ENCODE measurements around the gene PDLIM5.
"Not testable (repeated sequence)": the region's sequence is repeated elsewhere in the genome, so short reads cannot be mapped to it uniquely, and the experiment has no call there.

Gene PDLIM5

DNA sequence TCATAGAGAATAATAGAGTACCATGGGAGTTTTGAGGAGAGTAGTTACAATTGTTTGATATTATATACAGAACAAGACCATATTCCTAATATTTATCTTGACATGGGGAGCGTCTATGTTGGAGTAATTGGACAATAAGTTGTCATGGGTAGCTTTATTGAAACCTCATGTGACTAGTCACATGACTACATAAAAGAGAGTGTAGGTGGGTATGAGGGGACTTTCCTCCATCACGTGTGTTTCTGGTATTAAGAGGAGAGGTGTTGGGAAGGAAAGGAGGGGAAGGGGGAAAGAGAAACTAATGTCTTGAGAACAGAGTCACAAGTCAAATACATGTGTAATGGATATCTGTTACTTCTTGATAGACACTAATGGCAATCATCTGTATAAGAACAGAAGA is 33.1 kb downstream of the PDLIM5 start:
- peak overlapping the region; percentile 90 for H3K27ac ChIP-seq
- DNase-seq (ENCODE audit: low read depth, low spot score), result no peak

- peak overlapping the region; percentile 90 for H3K27ac ChIP-seq
- no peak for DNase-seq (ENCODE audit: low read depth, low spot score)
Observed at GRCh38 chr4:94486372-94486801, 34.6 kb downstream of the PDLIM5 start.

- peak overlapping the region; percentile 90 for H3K27ac ChIP-seq
- peak; percentile 88 for DNase-seq (ENCODE audit: low read depth, low spot score)
Observed at GRCh38 chr4:94488670-94489069, 36.9 kb downstream of the PDLIM5 start.

DNA sequence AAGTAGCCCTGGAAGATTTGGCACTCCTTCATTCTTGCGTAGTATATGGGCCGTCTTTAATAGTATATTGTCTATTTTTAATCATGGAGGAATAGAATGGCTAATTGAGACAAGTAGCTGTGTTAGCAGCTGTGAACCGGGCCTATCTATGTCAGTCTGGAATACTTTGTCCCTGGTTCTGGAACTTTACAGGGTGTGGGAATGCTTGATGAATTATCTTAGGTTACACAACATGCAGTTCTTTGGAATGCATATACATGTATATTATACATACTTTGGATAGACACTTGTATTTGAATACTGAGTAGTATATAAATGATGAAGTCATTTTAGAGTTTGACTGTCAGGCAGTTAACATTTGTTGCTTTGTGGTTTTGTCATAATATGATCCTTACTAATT is 37.4 kb downstream of the PDLIM5 start:
- DNase-seq (ENCODE audit: low read depth, low spot score), result no peak
- peak overlapping the region; percentile 90 for H3K27ac ChIP-seq

DNA sequence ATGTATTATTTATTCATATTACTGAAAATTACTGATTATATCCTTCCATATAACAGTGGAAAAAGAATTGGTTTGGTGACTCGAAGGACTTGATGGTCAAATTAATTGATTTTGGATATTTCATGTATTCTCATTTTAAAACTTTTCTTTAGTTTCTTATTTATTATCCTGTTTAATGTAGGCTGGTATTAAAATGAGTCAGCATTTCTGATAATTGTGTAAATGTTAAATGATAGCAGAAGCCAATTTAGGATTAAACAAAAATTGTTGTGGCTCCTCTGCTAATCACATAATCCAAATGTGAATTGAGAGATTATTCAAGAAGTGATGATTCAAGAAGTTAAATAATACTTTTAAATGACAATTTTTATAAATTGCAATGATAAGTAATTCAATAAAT is 38.7 kb downstream of the PDLIM5 start:
- H3K27ac ChIP-seq, result peak overlapping the region; percentile 90
- DNase-seq (ENCODE audit: low read depth, low spot score), result no peak

- no peak for DNase-seq (ENCODE audit: low read depth, low spot score)
- H3K27ac ChIP-seq, result peak overlapping the region; percentile 90
Observed at GRCh38 chr4:94491322-94491721, 39.6 kb downstream of the PDLIM5 start.

DNA sequence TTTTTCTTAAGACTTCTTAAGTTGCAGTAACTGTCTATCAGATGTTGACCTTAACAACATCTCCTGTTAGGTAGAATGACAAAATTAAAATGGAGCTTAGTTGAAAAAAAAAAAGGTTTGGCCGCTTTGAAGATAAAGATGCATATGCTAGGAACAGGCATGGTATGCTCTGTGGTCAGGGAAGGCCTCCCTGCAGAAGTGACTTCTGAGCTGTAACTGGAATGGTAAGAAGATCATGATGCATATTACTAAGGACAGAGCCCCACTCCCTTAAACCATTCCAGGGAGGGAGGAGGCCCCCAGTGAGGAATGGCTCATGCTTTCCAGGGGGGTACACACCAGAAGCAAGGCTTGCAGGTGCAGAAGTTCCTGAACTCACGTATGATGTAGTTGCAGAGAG is 43.7 kb downstream of the PDLIM5 start:
- H3K27ac ChIP-seq, result no peak overlapping the region
- no peak for DNase-seq (ENCODE audit: low read depth, low spot score)

DNA sequence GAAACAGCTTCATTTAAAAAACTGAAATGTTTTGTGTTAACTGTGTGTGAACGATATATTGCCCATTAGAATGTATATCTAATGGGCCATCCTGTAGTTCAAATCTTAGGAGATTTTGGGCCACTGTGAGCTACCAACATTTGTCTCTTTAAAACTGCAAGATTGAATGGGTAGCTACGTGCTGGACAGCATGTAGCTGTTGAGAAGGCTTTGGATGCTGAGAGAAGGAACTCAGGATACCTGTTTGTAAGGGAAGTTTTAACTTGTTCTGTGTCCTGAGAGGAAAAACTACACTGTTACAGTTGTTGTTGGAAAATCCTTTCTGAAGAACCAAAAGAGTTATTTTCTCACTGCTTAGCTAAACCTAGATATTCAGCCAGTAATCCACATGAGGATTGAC is 45.9 kb downstream of the PDLIM5 start:
- no peak for DNase-seq (ENCODE audit: low read depth, low spot score)
- H3K27ac ChIP-seq, result peak overlapping the region; percentile 23

DNA sequence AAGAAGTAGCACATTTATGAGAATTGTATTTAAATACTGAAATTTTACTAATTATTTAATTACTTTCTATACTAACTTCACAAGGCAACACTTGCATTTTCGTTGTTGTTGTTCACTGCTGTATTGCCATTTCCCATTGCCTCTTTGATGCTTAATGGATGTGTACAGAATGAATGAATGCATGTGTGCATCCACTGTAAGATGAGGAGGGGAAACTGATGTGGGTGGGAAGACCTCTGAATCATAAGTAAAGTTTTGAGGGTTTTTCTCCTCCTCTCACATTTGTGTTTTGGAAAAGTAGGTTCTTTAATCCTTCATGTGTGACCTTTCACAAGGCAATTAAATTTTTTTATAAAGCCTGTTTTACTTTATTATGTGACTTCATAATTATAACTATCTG is 46.8 kb downstream of the PDLIM5 start:
- H3K27ac ChIP-seq, result peak overlapping the region; percentile 23
- DNase-seq (ENCODE audit: low read depth, low spot score), result no peak

DNA sequence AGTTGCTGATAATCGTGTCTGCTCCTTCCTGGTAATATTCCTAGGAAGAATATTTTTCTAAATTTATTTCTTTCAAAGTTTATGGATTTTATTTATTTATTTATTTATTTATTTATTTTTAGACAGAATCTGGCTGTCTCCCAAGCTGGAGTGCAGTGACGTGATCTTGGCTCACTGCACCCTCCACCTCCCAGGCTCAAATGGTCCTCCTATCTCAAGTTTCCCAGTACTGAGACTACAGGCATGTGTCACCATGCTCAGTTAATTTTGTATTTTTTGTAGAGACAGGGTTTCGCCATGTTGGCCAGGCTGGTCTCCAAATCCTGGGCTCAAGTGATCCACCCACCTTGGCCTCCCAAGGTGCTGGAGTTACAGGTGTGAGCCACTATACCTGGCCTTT is 48.9 kb downstream of the PDLIM5 start:
- no peak overlapping the region for H3K27ac ChIP-seq

GRCh38 chr4:94504545-94504944 is 52.8 kb downstream of the PDLIM5 start:
- no peak for DNase-seq (ENCODE audit: low read depth, low spot score)
- no peak overlapping the region for H3K27ac ChIP-seq

More for the DNA sequence above, 48.9 kb downstream of the PDLIM5 start:
- no peak for DNase-seq (ENCODE audit: low read depth, low spot score)

GRCh38 chr4:94506822-94507221 is 55.1 kb downstream of the PDLIM5 start:
- DNase-seq (ENCODE audit: low read depth, low spot score), result no peak
- peak overlapping the region; percentile 51 for H3K27ac ChIP-seq

DNA sequence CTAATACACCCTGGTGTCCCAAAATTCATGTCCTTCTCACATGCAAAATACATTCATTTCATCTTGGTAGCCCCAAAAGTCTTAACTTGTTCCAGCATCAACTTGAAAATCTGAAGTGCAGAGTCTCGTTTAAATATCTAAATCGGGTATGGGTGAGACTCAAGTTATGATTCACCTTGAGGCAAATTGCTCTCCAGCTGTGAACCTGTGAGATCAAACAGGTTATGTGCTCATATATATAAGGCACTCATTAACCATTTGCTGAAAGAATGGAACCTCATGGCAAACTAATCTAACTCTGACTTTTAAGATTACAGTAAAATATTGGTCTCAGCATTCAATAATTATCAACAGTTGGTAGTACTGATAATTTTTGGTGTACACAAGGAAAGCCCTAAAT is 55.5 kb downstream of the PDLIM5 start:
- no peak for DNase-seq (ENCODE audit: low read depth, low spot score)
- peak overlapping the region; percentile 51 for H3K27ac ChIP-seq

GRCh38 chr4:94507708-94508107 is 56.0 kb downstream of the PDLIM5 start:
- H3K27ac ChIP-seq, result peak overlapping the region; percentile 51
- DNase-seq (ENCODE audit: low read depth, low spot score), result peak; percentile 33

- DNase-seq (ENCODE audit: low read depth, low spot score), result no peak
- peak overlapping the region; percentile 51 for H3K27ac ChIP-seq
Observed at GRCh38 chr4:94508296-94508695, 56.6 kb downstream of the PDLIM5 start.

- no peak for DNase-seq (ENCODE audit: low read depth, low spot score)
- H3K27ac ChIP-seq, result no peak overlapping the region
Observed at GRCh38 chr4:94508806-94509205, 57.1 kb downstream of the PDLIM5 start.

- H3K27ac ChIP-seq, result no peak overlapping the region
- DNase-seq (ENCODE audit: low read depth, low spot score), result no peak
Observed at GRCh38 chr4:94511591-94511990, 59.8 kb downstream of the PDLIM5 start.

- DNase-seq (ENCODE audit: low read depth, low spot score); H3K27ac ChIP-seq: not testable (repeated sequence)
Observed at GRCh38 chr4:94513532-94513931, 61.8 kb downstream of the PDLIM5 start.

GRCh38 chr4:94515365-94515764 is 63.6 kb downstream of the PDLIM5 start:
- H3K27ac ChIP-seq, result peak overlapping the region; percentile 42
- no peak for DNase-seq (ENCODE audit: low read depth, low spot score)

GRCh38 chr4:94516067-94516466 is 64.3 kb downstream of the PDLIM5 start:
- DNase-seq (ENCODE audit: low read depth, low spot score), result no peak
- peak overlapping the region; percentile 42 for H3K27ac ChIP-seq

GRCh38 chr4:94516999-94517398 is 65.3 kb downstream of the PDLIM5 start:
- peak; percentile 84 for DNase-seq (ENCODE audit: low read depth, low spot score)
- peak overlapping the region; percentile 42 for H3K27ac ChIP-seq

DNA sequence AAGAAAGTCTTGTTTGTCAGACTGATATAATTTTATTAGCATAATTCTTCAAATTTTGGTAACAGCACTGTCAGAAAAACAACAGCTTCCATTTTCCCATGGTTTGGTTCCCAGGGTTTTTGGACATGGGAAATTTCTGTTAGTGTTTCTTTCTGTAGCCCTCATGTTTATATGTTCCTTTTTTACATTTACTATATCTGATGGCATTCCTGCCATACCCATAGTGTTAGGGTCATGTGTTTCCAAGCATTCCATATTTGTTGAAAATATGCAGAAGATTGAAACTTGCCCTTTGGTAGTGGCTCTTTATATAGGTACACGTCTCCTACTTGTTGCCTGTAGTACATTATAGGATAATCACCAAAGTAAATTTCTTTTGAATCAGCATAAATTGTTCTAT is 65.8 kb downstream of the PDLIM5 start:
- no peak for DNase-seq (ENCODE audit: low read depth, low spot score)
- H3K27ac ChIP-seq, result no peak overlapping the region

DNA sequence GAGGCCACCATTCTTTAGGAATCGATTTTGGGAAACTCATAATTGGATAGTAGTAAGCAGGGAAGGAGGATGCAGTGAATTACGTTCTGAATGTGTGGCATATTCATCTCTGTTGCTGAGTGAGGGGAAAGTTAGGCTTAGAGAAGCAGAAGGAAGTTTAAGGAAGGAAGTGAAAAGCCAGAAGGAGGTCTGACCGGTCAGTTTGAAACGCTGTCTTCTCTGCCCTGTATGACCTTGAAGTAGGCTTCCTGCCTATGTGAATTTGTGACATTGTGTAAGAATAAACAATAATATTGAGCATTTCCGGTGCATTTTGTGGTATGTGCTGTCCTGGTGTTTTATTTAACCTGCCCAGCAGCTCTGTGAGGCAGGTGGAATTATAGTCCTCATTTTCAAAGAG is 67.3 kb downstream of the PDLIM5 start:
- DNase-seq (ENCODE audit: low read depth, low spot score), result no peak
- no peak overlapping the region for H3K27ac ChIP-seq
